Right ventricle myocardium superior (tissue), 1 donor: ENCODE measurements around the gene ZMAT5. TPM values are rescaled to one million over a fixed set of nuclear protein-coding genes. Genes with fewer than 3 reads are reported as not detected.

Source experiments
- ATAC-seq: fragments of 200-7000 bp; cut with Tn5 transposase; one replicate; pipeline ENCODE4 v1.9.1; 2020; ENCODE audit warnings: mild to moderate bottlenecking; ENCODE audit not compliant: poor library complexity
- DNase-seq: peaks from one replicate; pipeline ENCODE4 v3.0.0-alpha.2; 2020
- intact Hi-C: fragments of 100-400 bp; cut with DNase I; formaldehyde crosslinking; loops from one replicate; pipeline ENCODE4 v1.11.2; 2022
- total RNA-seq: library from RNA; stranded (reverse); fragmentation: NEBNext Ultra II Directional; extraction: Animal tissue kit (Norgen Biotek cat#: 25700); gene quantifications from one replicate; pipeline ENCODE4 v1.2.1, GENCODE V29; 2021
- donor health status: DM: no; HTN: yes; CAD: no; lungs with severe emphysema.

ZMAT5 gene
- total RNA-seq, 1 donor from 2014 or later: 20.3 TPM

- DNase-seq (no peak), ATAC-seq (no peak)
- intact Hi-C loops: no loop called here
Observed at GRCh38 chr22:29788339-29789279, 21.8 kb upstream of the ZMAT5 start.

GRCh38 chr22:29787371-29787980, 20.7 kb upstream of the ZMAT5 start:
- intact Hi-C loops: no loop called here
- no peak for DNase-seq
- ATAC-seq: no peak

DNA sequence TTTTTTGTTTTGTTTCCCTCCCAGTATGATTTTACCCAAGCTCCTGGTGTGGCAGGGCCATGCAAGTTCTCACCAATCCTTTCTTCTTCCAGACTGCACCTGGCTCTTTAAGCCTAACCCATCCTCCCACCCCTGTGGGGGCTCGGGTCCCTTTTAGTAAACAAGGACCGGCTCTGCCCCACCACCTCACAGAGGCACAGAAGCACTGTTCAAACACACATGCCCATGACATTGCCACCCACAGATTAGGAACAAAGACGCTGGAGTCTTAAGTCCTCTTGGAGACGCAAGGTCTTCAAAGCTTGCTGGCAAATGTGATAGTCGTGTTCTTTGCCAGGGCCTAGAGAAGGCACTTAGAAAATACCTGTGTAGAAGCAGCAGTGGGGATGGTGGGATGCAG, 19.2 kb upstream of the ZMAT5 start:
- DNase-seq (no peak), ATAC-seq (no peak)
- intact Hi-C loops: no loop called here

- ATAC-seq (no peak), DNase-seq (peak; percentile 76)
- intact Hi-C loops: no loop called here
Observed at GRCh38 chr22:29784451-29785361, 17.9 kb upstream of the ZMAT5 start.

- DNase-seq (peak; percentile 77), ATAC-seq (peak; percentile 78)
- intact Hi-C loops: no loop called here
Observed at GRCh38 chr22:29782061-29782845, 15.4 kb upstream of the ZMAT5 start.

DNA sequence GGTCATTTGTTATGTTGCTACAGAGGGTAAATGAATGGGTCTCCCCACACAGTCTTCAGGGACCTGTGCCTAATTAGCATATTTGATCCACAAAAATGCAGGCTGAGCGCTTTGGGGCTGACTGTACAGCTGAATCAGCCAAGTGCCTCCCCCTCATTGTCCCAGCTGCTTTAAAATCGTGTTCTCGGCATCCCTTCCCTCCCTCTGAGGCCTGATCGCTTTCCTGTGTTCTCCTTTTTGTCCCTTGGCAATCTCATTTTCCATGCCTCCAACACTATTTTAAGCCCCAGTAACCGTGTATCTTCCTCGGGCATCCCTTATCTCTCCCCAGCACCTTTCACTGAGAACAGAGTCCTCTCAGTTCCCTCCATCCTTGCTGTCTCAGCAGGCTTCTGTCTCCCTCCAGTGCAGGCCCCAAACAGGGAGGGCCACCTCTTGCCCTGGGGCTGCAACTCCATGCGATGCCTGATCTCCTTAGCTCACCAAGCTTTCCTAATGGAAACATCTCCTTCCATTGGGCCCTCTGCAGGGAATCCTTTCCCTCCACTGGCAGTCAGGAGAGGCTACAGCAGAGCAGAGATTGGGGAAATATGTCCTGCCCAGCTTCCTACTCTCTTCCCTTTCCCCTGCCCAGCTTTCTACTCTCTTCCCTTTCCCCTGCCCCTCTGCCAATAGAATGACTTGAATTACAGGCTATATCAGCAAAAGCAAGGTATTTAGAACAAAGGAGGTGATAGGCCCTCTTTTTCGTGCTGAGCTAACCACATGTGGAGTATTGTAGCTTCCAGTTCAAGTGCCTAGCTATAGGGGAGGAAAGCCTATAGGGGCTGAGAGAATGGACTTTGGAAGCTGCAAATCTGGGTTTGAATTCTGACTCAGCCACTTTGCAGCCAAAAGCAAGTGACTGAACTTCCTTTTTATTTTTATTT, 14.2 kb upstream of the ZMAT5 start:
- DNase-seq (no peak), ATAC-seq (peak; percentile 28)
- intact Hi-C loops: no loop called here

- DNase-seq (no peak), ATAC-seq (no peak)
- intact Hi-C loops: no loop called here
Observed at GRCh38 chr22:29780220-29780619, 13.4 kb upstream of the ZMAT5 start.

DNA sequence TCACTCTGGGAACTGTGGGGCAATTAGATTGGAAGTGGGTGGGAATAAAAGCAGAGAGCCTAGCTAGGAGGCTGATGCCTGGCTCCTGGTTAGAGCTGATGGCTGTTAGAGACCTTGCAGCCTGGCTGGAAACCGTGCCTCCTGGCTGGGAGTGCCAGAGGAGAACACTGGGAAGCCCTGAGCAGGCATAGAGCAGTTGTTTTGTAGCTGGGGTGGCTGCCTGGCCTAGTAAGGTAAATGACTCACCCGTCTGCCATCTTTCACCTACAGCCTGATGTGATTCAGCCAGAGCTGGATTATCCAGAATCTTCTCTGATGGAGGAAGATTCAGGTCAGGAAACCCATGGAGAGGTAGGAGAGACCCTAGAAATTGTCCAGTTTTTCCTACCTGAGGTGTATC, 6.4 kb upstream of the ZMAT5 start:
- intact Hi-C loops: no loop called here
- no peak for DNase-seq
- no peak for ATAC-seq

- peak; percentile 13 for ATAC-seq
- no peak for DNase-seq
- intact Hi-C loops: no loop called here
Observed at GRCh38 chr22:29772170-29772641, 5.4 kb upstream of the ZMAT5 start.

DNA sequence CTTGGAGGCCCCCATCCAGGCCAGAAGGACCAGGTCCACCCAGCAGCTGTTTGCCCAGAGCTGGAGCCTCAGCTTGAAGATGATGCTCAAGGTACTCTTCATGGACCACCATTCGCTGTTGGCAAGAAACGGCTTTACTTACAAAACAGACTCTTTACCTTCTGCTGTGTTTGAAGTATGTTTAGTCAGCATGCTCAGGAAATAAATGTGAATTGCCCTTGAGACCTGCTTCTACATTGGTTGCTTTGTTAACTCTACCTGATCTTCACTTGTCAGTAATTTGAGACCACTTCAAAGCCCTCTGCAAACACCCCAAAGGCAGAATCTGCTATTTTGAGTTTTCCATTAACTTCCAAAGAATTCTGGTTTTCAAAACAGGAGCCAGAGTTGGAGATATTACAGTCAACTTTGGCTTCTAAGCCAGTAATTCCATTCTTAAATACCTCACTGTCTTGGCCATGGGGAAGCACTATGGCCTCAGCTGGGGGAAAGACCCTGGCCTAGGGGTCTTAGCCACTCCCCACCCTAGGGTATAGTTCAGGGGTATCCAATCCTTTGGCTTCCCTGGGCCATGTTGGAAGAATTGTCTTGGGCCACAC, 3.0 kb upstream of the ZMAT5 start:
- ATAC-seq: no peak
- intact Hi-C loops: loop anchor here (10.0 kb wide), 1 partner anchor 65 kb away; the partner anchor contains the start of gene ASCC2
- DNase-seq: no peak

- peak; percentile 15 for ATAC-seq
- intact Hi-C loops: loop anchor here (10.0 kb wide), 1 partner anchor 67 kb away; the partner anchor contains the start of gene ASCC2
Observed at GRCh38 chr22:29768052-29768693, 1.4 kb upstream of the ZMAT5 start.

GRCh38 chr22:29767171-29768051, 604 bp upstream of the ZMAT5 start, which contains the start of gene UQCR10:
UQCR10 (plus strand) TSS chr22:29767369; CDS start chr22:29767399, 30 bp downstream.
- DNase-seq: peak; percentile 98
- intact Hi-C loops: loop anchor here (10.0 kb wide), 1 partner anchor 67 kb away; the partner anchor contains the start of gene ASCC2

More at GRCh38 chr22:29768052-29768693, 1.4 kb upstream of the ZMAT5 start:
- no peak for DNase-seq

GRCh38 chr22:29765905-29766631, 739 bp downstream of the ZMAT5 start:
- intact Hi-C loops: loop anchor here (10.0 kb wide), 1 partner anchor 69 kb away; the partner anchor contains the start of gene ASCC2
- no peak for ATAC-seq

More at GRCh38 chr22:29767171-29768051, 604 bp upstream of the ZMAT5 start, which contains the start of gene UQCR10:
- ATAC-seq: peak; percentile 94

GRCh38 chr22:29762263-29762662, 4.5 kb downstream of the ZMAT5 start:
- DNase-seq (no peak), ATAC-seq (no peak)
- intact Hi-C loops: loop anchor here (10.0 kb wide), 1 partner anchor 73 kb away; the partner anchor contains the start of gene ASCC2

More at GRCh38 chr22:29765905-29766631, 739 bp downstream of the ZMAT5 start:
- DNase-seq: no peak
